Skin of body (tissue), 2 donors: ENCODE results near the gene MSH2. TPM values are rescaled to one million over a fixed set of nuclear protein-coding genes. Genes with fewer than 3 reads are reported as not detected.
"Not testable (repeated sequence)": the region's sequence is repeated elsewhere in the genome, so short reads cannot be mapped to it uniquely, and the experiment has no call there.

Experiments used
- DNase-seq: peaks from one replicate; lab custom pipeline; 2025; lab: John Stamatoyannopoulos, UW
- total RNA-seq: library from RNA; depleted of rRNA; stranded (reverse); fragments of >200 nt; gene quantifications from one replicate; pipeline ENCODE4 v1.2.3, GENCODE V29; 2014

The MSH2 gene
- total RNA-seq, 1 donor from 2014 or later = 40.6 TPM

DNA sequence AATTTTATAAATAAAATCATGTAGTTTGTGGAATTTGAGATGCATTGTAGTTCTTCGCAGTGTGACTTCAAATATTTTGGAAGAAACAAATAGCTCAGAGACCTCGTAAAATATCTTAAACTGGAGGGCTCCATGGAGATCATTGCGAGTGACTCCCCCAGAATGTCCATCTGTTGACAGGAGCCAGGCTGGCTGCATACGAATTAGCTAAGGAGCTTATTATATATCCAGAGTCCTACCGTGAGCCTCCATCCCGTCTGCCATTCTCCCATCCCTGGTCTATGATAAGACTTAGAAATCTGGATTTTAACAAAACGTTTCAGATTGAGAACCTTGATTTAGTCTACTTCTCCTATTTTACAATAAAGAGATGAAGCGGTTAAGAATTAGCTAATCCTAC lies 80.2 kb downstream of the MSH2 start:
- no peak for DNase-seq

DNA sequence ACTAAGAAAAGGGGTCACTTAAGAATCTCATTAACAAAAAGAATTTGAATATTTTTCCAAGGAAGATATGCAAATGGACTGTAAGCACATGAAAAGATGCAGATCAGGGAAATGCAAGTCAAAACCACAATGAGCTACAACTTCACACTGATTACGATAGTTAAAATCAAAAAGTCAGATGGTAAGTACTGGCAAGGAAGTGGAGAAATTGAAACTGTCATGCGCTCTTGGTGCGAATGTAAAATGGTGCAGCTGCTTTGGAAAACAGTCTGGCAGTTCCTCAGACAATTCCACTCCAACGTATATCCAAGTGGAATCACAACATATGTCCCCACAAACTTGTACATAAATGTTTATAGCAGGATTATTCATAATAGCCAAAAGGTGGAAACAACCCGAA lies 81.4 kb downstream of the MSH2 start:
- DNase-seq = no peak

DNA sequence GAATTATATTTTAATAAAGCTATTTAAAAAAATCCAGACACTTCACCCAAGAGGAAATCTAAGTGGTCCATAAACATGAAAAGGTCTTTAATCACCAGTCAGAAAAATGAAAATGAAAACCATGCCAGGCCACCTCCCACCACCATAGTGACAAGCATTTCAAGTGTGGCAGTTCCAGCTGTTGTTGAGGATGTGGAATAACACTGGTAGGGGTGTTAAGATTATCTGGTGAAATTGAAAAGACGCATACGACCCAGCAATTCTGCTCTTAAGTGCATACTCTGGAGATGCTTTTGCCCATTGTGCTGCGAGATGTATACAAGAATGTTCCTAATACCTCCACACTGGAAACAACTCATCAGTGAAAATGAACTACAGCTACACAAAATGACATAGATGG lies 82.2 kb downstream of the MSH2 start:
- no peak for DNase-seq

DNA sequence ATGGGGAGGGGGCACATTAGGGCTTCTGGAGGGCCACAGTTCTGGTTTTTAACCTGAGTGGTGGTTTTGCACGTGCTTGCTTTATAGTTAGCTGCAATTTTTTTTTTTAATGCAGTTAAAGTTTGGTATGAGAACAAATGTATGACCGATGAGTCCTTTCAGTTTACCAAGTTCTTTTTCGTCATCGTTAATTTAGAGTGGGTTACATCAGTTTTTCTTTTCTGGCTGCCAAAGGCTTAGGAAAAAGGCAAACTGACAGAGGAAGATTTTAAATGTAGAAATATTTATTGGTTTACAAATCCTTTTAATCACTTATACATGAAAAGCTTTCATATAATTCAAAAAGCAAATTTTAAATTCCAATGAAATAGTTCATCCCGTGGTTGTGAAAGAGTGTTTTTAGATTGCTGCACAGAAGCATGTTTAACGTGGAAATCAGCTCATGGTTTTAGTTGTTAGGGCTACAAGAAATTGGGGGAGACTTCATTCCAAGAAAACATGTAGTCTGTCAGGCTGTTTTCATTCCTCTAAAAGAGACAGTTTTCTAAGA lies 82.9 kb downstream of the MSH2 start:
- no peak for DNase-seq

DNA sequence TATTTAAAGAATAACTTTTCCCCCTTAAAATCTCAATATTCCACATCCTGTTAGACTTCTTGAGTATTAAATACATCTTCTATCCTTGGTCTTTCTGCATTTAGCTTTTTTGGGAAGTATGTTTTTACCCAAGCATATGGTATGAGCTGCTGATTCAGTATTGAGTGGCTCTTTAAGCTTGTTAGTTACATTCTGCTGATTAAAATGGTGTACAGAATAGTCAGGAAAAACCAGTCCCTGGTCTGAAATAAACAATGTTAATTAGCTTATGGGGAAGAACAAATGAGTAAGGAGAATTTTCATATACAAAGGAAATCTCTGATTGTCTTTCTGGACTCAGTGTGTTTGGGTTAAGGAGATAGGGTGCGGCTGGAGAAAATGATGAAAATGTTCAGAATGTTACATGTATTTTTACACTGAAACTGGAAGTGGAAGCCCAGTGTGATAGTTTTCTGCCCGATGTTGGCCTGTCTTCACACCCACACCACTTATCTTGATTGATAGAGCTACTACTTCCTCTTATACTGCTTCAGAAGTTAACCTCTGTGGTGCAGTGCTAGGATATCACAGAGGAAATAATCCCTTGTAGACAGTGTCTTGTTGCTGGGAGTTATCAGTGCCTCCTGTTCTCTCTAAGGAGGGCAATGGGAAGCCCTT lies 84.0 kb downstream of the MSH2 start:
- no peak for DNase-seq

DNA sequence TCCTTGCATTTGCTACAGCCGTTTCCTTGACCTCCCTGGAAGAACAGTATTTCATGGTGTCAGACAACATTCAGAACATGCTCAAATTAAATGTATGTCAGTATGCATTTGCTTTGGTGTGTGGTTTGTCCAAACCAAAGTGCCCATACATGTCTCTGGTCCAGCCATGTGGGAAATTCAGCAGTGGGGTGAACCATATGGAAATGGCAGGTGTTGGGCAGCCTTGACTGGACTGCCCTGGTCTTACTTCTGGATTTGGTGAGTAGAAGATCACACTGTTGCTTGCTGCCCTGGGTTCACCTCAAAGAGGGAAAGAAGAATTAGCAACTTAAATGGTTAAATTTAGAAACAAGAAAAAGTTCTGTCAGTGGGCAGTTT lies 84.5 kb downstream of the MSH2 start:
- no peak for DNase-seq

DNA sequence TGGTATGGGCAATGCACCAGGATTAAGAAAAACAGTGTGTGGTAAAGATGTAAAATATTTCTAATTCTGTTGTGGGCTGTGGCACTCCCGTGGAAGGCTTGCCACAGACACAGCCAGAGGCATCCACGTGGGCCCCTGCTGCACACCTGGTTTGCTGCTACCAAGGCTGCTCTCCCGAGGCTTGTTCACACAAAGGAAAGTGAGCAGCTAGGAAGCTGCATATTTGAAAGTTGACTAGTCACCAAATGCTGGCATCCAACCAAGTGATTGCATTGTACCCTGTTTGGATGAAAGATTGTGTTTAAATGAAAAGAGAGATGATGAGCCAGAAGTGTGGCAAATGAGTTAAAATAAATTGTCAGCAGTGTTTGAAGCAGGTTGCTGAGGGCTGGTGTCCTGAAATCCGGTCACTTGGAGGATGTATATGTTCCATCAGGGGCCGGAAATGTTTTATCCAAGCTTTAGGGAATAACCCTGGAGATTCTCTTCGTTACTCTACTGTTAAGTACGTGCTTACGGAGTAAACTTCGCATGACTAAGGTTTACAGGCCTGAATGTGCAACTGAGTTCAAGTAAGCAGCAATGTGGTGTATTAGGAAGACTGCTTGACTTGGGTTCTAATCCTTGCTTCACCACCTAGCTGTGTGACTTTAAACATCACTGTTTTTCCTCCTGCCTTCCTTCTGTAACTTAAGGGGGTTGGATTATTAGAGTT lies 86.1 kb downstream of the MSH2 start:
- DNase-seq = no peak

DNA sequence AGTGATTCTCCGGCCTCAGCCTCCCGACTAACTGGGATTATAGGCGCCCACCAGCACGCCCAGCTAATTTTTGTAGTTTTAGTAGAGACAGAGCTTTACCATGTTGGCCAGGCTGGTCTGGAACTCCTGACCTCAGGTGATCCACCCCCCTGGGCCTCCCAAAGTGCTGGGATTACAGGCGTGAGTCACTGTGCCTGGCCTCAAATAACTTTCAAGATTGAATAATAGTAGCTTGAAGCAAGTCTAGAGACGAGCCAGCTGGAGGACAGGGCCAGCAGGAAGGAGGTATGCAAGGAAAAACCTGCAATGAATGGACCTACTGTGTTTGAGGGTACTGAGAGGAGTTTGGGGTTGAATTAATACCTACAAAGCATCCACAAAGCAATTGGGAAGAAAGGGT lies 87.5 kb downstream of the MSH2 start:
- no peak for DNase-seq

DNA sequence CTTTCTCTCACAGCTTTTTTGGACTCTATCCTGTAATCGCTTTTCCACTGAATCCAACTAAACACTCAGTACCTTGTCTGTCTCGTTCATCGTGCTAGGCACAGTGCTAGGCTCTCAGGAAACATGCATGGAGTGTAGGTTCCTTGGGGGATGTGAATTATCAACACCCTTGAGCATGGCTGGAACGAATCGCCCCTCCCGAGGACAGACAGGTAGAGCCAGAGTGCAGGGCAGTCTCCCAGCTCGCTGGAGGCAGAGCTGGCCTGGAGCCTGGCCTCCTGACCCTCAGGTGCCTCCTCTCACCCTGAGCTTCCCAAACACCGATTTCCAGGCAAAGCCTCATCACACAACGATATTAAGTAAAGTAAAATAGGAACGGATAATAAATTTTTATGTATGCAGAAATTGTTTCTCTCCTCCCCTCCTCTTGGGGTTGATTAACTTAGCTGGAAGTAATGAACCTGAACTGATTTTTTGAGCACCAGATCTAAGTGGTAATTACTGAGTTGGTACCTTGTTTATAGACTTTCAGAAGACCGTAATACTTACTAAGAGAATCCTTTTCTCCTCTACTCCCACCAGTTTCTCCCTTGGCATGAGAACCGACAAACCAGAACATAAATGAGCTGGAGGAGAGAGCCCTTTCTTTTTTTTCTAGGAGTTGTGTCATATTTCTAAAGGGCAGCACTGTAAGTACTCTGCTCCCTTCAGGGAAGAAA lies 90.5 kb downstream of the MSH2 start:
- no peak for DNase-seq

DNA sequence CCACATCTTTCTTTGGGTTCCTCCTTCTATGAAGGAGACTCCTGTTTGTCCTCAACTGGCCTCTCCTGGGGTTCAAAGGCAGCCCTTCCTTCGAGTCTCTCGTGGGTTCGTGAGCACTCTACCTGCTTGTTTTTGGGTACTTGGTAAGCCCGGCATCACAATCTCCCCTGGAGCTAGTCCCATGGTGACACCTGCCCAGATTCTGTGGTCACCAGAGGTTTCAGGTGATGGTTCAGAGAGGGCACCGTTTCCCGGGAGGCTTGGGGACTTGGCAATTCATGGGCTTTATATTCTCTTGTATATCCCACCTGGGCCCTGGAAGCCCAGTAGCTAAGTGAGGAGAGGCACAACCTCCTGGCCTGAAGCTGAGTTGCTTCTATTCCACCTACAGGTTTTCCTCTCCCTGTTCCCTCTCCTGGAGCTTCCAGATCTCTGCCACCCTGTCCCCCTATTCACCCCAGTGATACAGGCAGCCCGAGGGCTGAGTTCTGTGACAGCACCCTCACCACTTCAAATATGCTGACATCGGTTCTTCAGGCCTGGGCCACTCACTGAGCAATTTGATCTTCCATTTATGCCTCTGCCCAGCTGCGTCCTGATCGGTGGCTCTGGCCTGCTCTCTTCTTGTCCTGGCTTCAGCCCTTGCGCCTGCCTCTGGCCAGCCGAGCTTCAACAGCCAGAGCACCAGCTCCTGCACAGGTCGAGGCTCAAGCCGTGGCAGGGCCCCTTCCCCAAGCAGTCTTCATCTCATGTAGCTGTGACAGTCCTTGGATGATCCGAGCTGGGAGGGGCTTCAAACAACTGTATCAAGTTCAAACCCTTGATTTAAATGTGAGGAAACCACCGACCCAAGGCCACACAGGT lies 91.5 kb downstream of the MSH2 start:
- DNase-seq = no peak

DNA sequence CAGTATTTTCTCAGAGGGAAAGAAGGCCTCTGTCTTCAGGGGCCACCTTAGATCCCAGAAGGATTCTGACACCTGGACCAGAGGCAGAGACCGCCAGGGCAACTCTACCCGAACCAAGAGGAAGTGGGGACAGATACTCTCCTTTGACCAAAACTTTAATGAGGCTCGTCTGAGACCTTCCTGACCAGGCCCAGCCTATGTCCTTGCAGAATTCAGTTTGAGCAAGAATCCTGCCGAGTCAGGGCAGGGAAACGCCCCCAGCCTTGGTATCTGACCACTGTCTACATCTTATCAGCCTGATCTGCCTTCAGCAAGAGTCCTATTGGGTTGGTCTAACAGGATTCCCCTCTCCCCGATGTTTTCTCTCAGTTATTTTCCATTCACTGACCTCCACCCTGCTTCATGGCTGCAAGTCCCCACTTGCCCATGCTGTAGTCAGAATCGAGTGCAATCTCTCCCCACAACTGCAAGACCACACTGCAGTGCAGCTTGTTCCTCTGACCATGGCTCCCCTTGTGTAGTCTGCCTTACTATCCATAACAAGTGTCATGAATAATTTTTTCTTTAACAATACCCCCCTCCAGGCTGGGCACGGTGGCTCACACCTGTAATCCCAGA lies 95.0 kb downstream of the MSH2 start:
- no peak for DNase-seq

DNA sequence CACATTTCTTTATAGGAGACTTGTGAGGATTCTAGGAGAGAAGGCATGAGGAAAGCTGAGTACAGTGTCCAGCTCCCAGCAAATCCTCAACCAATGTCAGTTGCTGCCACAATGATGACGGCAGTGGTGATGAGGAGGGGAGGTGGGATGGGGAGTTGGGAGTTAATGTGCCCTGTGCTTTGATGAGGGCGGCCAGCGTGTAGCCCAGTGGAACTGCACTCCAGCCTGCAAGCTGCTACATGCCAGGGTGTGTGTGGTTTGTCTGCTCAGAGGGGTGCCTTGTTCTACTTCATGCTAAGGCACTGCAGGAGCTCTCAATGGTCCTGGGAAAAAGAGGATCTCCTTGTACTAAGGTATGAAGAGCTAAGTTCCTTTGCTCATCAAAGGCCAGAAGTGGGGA lies 96.1 kb downstream of the MSH2 start:
- no peak for DNase-seq

DNA sequence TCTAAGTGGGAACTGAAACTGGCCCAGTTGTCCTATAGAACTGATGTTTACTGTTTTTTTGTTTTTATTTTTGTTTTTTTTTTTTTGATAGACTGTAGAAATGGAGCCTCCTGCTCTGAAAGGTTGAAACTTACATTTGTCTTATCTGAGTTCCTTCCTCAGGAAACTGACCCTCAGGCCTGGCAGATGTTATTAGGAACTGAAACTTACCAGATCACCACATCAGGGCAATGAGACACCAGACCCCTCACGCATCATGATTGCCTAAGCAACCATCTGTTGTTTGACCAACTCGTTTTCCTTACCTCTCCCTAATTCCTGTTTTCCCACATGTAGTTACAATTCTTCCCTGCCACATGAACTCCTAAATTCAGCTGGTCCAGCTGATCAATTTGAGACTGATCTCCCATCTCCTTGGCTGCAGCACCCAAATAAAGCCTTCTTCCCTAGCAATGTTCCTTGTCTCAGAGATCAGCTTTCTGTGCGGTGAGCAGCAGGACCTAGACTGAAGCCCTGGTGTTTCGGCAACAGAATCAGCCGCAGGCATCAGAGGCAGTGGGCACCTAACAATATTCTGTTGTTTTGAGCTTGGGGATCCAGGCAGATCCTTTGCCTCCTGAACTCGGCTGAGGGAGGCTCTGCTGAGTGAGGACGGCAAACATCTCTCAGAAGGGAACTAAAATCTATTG lies 96.8 kb downstream of the MSH2 start:
- DNase-seq = no peak

DNA sequence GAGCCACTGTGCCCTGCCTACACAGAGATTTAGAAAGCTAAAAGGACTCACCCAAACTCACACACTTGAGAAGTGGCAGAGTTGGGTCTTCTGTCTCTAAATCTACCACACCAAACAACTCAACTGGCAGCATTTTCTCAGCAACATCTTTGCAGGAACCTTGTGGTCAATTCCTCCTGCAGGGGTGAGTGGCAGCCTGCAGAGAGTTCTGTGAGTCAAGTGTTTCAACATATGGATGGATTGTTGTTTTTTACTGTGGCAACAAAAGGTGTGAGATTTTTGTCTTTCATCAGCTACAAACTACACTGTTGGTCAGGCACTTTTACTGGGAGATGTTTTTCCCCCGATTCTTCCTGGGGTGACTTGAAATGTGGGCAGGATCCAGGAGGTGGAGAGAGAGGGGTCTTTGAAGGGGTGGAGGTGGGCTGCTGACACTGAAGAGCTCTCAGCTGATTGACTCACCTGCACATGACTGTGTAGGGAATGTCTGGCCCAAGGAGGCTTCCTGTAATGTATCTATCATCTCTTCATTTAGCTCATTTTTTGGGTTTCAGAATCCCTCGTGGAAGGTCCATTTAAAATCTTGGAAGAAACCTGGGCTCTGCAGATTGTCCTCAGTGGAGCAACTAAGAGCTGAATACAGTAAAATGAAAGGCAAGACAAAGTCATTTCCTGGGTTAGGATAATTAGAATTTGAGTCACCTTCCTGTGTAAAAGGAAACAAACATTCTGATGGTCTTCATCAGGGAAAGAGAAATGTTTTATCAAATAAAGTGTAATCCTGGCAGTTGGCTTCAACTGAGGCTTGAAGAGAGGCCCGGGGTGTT lies 98.6 kb downstream of the MSH2 start:
- DNase-seq = no peak

DNA sequence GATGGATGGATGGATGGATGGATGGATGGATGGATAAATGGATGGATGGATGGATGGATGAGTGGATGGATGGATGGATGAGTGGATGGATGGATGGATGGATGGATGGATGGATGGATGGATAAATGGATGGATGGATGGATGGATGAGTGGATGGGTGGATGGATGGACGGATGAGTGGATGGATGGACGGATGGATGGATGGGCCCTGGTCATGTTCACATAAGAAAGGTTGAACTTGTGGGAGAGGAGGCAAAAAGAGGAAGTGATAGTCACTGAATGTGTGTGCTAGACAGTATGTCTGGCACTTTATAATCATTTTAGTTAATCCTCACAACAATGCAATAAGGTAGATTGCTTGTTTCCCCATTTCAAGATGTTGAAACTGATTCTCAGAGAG lies 99.5 kb downstream of the MSH2 start:
- not testable (repeated sequence) for DNase-seq

DNA sequence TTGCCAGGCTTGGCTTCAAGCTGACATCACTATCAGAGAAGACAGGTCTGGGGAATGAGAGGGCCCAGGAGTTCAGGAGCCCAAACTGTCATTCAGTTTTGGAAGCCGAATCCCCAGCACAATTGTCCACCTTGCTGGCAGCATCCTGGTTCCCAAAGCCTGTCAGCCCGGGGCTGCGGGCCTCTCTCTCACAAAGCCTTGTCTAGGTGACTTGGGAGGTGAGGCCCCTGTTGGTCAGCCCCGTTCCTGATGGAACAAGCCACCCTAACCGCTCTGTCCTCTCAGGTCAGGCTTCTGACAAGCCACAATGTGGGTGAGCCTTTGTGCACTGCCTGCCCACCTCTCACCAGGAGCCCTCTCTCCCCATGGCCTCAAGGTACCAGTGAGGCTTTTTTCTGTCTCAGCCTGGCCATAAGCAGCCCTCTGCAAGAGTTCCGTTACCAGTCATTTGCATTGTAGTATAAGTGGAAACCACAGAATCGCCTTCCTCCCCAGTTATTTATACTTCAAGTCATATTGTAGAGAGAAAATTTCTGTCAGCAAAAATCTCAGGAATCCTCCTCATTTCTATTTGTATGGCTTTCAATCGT lies 100.6 kb downstream of the MSH2 start:
- no peak for DNase-seq

DNA sequence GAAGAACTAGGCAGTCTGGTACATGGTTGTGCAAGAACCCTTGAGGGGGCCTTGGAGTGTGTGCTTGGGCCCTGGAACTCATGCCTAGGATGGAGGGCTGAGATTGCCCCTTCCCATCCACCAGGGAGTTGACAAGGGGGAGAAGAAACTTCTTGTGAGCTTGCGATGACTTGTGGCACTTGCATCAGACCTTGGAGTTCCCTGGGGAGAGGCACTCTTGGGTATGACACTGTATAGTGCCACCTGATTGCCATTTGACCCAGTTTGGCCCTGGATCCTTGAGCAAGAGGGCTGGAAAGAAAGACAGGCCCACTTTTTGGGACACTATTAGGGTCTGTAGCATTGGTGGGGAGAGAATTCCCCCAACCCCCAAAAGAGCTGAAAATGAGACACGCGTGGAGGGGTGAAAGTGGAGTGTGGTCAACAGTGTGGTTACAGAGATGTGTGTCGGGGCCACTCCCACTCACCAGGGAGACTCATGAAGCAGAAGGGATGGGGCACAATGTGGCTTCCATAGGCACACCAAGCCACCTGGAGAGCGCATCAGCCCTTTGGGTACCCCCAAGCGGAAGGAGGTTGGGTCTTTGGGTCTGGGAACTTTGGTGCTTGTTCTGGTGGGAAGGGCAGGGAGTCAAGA lies 101.3 kb downstream of the MSH2 start:
- DNase-seq = no peak

DNA sequence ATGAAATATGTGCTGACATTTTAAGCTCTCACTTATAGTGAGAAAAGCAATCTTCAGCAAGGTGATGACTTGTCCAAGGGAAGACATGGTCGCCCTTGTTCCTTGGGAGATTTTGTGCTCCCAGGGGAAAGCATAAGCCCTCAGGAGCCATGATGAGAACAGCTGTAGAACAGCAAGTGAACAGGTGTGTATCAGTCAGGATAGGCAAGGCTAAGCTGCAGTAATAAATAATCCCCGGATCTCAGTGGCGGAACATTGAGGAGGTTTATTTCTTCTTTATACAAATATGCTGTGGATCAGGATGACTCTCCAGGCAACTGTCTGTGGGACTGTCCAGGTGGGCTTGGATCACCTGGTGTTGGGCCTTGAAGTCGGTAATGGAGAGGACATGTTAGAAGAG lies 103.1 kb downstream of the MSH2 start:
- no peak for DNase-seq

DNA sequence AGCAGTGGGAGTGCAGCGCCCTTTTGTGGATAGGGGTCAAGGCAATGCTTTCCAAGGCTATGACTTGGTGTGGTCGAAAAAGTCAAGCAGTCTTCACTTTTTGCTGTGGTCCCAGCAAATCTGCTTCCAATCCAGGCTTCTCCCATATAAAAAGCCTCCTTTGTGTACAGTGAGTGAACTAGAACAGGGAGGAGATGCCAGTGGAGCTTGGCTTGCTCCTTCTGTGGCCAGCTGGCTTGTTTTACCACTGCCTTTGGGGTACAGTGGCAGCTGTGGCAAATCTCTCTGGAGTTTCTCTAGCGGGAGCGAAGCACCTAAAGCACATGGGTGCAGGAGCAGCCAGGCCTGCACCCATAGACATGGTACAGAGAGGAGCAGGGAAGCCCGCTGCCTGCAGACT lies 103.5 kb downstream of the MSH2 start:
- no peak for DNase-seq
